CD4-positive, alpha-beta T cell treated with Interleukin-21 for 1 hour (primary cell): ENCODE measurements around the gene C1orf141.
"Not testable (repeated sequence)": the region's sequence is repeated elsewhere in the genome, so short reads cannot be mapped to it uniquely, and the experiment has no call there.

ENCODE experiments used
- DNase-seq: peaks from one replicate; pipeline ENCODE4 v3.0.0-alpha.2; 2020

C1orf141 gene

GRCh38 chr1:67141832-67142231 lies 7.1 kb upstream of the C1orf141 start:
- DNase-seq: not testable (repeated sequence)

GRCh38 chr1:67140460-67140859 lies 5.7 kb upstream of the C1orf141 start:
- no peak for DNase-seq

DNA sequence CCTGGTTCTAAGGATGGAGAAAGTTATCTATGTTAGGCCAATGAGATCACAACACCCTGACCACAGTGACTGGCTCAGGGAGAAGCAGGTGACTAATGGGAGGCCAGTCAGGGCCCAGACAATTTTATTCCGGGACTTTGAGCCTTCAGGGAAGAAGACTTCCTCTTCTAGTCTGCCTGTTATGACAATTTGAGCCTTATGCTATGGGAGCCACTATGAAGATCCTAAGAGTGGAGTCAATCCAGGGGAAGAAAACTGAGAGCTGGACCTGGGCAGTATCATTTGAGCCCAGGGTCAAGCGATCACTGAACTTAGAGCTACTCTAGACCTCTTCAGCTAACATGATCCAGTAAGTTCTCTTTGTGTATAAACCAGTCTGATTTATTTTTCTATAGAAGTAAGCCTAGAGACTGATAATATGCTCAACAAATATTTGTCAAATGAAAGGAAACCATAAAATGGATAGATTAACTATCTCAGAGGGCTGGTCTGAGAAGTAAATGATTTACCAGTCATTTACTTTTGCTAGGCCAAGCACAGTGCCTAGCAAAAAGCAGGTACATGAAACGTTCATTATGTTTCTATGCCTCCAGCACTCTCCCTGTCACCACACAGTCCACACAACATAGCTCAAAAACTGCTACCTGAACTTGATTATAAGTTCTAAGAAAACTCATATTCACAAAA lies 4.2 kb upstream of the C1orf141 start:
- DNase-seq: no peak

GRCh38 chr1:67137307-67137753 lies 2.6 kb upstream of the C1orf141 start:
- no peak for DNase-seq

GRCh38 chr1:67135354-67135753 lies 584 bp upstream of the C1orf141 start:
- no peak for DNase-seq

GRCh38 chr1:67133177-67133576 lies 1.6 kb downstream of the C1orf141 start:
- no peak for DNase-seq

DNA sequence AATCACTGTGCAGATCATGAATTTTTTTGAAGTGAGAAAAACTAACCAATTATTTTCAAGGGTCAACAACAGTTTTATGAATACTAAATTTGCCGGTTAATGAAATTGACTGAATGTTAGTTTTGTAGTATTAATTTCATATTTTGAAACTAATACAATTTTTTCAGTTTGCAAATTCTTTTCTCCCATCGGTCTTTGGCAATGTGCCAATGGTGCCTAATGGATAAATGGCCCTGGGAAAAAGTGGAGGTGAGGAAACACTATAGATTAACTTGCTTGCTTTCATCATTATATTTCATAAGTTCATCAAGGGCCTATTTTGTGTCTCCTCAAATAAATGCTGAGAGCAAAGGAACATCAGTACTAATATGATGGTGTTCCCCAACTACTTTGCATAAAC lies 4.1 kb downstream of the C1orf141 start:
- DNase-seq: no peak

DNA sequence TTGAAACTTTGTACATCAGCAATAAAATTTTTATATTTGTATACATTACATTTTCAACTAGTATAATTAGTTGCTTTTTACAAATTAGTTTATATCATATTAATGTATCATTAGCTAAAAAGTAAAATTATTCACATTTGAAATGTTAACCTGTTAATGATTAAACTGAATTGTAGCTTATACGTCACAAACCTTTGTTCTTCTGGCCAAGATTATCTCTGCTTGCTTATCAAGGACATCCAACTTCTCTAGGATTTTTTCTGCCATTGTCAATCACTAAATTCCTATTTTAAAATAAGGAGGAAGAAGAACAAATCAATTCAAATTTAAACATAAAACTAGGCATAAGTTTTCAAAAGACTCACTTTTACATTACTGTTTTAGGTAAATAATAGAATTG lies 7.8 kb downstream of the C1orf141 start:
- no peak for DNase-seq

- no peak for DNase-seq
Observed at GRCh38 chr1:67126111-67126746, 8.5 kb downstream of the C1orf141 start.

- DNase-seq: no peak
Observed at GRCh38 chr1:67124455-67124854, 10.3 kb downstream of the C1orf141 start.

DNA sequence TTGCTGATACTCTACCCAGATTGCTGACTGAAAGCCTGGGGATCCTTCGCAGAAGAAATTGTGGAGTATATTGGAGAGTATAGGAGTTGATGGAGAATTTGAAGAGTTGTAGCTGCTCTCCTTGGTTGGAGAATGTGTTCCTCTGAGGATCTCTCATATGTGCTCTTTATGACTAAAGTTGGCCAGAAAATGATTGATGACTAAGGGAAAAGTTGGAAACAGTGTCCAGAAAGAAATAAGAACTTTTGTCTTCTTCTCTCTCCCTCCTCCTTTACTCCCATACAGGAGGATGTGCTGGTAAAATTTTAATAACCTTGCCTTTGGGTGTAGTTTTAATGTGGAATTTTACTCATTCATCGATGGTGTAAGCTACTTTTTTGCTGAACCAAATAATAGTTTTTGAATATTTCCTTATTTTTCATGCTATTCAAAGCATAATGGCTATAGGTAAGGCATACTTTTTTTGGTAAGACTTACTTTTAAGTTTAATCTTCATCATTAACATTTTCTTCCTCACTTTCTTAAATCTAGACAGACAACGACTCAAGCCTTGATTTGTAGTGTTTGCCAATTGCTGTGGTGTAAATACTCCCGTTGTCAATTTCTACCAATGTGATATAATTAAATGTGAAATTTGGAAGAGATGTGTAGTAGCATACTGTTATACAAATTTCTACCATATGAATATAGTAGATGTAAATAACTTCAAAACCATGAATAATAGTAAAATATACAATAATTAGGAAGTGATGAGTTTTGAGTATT lies 13.7 kb downstream of the C1orf141 start:
- no peak for DNase-seq

GRCh38 chr1:67118646-67119045 lies 16.1 kb downstream of the C1orf141 start:
- DNase-seq: no peak

DNA sequence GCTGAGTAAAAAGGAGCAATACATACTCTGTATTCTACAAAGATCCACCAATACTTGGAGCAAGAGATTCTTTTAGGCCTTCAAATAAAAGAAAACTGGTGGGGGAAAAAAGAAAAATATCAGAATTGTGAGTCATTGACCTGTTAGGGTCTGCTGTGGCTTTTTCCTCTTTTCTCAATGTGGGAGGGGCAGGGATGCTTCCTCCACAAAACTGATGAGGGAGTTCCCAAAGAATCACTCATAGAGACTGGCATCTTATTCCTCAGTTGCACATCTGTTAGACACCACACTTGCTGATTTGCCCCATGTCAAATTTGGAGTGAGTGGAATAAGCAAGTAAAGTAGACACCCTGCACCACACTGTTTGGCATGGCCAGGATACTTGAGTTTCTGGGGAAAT lies 16.6 kb downstream of the C1orf141 start:
- no peak for DNase-seq

GRCh38 chr1:67114162-67114561 lies 20.6 kb downstream of the C1orf141 start:
- DNase-seq: no peak

DNA sequence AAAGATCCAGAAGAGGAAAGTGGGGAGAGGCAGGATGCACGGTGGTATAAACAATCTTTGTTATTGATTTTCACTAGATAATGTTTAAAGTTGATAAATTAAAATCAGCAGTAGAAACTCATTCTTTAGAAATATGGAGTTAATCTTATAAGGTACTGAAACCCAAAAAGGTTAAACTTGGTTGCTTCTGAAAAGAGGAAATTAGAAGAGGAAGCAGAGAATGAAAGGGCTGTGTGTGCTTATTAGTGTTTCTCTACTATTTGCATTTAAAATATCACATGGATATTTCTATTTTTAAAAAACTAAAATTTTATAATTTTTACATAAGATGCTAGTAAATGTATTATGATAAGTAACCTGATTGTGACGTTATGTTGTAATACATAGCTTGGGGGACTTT lies 24.4 kb downstream of the C1orf141 start:
- no peak for DNase-seq

DNA sequence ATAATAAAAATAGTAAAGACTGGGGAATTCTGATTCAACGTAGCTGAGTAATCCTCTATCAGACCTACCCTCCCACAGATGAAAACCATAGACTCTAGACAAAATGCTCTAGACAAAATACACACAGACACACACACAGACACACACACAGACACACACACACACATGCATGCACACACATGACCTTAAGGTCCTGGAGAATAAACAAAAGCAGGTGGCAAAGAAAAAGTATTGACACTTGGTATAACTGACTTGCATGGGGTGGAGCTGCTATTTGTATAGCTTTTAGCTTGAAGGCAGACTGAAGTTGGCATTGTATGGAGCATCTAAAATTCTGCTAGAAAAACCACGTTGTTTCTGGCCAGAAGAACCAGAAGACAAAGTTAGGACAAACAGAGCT lies 29.3 kb downstream of the C1orf141 start:
- DNase-seq: no peak

DNA sequence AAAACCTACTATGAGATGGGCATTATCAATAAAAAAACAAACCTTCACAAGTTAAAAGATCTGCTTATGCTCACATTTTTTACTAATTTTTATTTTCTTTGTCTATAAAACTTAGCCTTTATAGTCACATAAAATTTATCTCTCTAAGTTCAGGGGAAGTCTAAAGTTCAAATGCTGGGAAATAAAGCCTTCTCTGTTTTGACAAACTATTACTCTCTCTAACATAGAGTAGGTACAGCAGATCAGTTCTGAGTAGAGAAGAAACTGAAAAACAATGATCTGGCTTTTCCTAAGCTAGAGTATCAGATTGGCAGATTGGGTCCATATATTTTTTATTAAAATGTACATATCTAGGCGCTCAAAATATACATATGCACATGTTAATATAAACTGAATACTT lies 31.2 kb downstream of the C1orf141 start:
- DNase-seq: no peak

DNA sequence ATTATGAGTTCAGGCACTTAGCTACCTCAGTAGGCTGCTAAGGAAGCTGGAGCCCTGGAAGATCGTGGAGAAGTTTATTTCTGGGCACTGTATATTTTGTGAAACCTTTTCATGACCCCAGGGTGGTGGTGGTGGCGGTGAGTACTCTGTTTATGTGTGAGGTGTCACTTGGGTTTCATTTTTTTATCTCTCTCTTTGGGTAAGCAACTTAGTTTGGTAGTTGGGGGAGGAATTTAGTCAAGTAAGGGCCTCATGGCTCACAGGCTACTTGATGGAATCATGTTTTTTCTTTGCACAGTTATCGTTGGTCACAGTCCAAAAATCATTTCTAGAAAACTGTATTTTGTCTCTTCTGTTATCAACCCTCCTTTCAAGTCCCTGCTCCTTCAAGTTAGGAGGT lies 33.9 kb downstream of the C1orf141 start:
- DNase-seq: no peak

GRCh38 chr1:67097305-67097704 lies 37.5 kb downstream of the C1orf141 start:
- DNase-seq: no peak

GRCh38 chr1:67094191-67094590 lies 40.6 kb downstream of the C1orf141 start:
- DNase-seq: no peak

DNA sequence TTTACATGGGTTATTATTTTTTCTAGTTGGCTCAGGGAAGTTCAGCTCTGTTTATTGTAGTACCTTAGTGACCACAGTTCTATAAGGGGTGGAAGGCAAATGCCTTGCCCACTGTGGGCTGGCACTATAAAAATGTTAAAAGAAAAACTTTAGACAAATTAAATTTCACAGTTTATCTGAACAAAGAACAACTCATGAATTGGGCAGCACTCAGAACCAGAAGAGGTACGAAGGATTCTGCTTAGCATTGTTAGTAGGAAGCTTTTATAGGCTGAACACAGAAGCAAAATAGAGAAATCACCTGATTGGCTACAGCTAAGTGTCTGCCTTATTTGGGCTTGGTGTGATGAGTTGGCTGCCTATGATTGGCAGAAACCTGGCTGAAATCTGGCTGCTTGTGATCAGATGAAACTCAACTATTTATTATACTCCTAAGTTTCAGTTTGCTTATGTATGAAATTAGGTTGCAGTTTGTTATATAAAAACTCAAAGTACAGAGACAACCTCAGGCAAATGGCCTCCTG lies 45.0 kb downstream of the C1orf141 start:
- DNase-seq: no peak

- no peak for DNase-seq
Observed at GRCh38 chr1:67088440-67088839, 46.3 kb downstream of the C1orf141 start.

- DNase-seq: no peak
Observed at GRCh38 chr1:67085326-67085725, 49.4 kb downstream of the C1orf141 start.
